Measurements from ENCODE around the gene BCL2L15.
A peak's percentile ranks its signal among the peaks of the same experiment; 100 is the strongest.

Gene BCL2L15

DNA sequence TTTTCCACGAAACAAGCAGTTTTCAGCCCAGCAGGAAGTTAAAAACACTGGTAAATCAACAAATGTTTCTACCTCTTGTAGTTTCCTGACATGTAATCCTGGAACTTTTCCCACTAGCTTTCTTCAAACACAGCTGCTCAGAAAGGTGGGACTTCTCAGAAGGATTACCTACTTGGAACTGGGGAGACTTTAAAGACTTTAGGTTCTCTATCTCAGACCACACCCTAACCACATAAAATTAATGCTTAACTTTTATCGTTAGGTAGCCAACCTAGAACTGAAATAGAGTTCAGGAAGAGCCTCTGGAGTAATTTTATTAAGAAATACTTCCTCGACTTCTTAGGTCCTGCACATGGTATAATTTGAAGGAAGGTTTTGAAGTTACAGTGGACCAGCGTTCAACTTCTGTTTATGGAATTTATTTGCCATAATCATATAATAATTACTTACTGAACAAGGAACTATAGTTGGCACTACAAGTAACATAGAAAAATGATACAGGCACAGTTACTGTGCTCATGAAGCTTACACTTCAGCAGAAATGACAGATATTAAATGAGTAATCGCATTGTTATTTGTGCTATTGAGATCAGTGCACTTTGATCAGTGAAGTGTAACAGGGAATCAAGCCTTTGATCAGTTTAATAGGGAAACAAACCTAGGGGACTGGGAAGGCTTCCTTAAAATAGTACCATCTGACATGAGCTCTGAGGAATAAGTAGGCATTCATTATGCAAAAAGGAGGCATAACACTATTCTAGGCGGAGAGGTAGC is at the start of gene BCL2L15:
BCL2L15 (minus strand) TSS at position 180 of the 774 bp plus-strand sequence. CDS start 206 bp downstream, outside the sequence.
- Mint-ChIP-seq H3K9me3 (no peaks in the 10 kb centered on the region), H3K4me3 (peak within 1 kb of the TSS in 1 of 2 donors; percentile 5), H3K4me1 (peaks cover 16% of the 10 kb centered on the region), H3K27me3 (no peaks in the 10 kb centered on the region), H3K27ac (no peak within 1 kb of the TSS)
- ATAC-seq (no peak), DNase-seq (no peak)

DNA sequence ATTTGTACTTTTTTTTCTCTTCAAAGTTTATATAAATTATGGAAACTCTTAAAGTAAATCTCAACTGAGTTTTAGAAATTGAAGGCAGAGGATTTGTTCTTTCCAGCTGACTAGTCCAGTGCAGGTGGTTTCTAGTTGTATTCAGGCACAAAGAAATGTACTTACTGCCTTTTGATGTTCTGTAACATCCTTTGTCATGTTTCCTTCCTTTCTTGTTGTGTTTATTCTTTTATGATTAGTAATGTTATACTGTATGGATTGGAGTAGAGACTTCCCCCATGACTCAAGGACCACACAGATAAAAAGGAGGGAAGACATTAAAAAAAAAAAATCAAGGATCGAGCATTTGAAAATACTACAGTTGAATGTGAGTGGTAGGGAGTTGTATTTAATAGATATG is 49.8 kb upstream of the BCL2L15 start:
- no peaks in the 10 kb centered on the region for H3K9me3 Mint-ChIP-seq
- H3K27me3 Mint-ChIP-seq = no peaks in the 10 kb centered on the region
- H3K27ac Mint-ChIP-seq = peak overlapping the region; percentile 3 to 82
- H3K4me1 Mint-ChIP-seq = peaks cover 90% of the 10 kb centered on the region
- H3K4me3 Mint-ChIP-seq = peak overlapping the region; percentile 41
- DNase-seq (no peak), ATAC-seq (no peak)

DNA sequence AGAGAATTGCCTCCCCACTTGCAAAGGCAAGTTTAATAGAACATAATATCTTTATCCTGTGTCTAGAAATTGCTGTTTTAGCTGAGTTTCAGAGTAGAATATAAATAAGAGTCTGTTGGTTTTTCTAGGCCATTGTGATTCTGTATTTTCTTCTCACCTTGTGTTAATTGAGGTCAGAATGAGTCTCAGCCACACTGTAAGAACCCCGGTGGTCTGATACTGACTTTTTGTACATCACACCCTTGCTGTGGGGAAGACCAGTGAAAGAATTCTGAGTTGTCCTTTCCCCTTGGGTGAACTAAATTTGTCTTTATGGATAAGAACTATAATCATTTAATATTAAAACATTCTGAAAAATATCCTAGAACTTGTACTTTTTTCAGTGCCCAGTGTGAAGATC is 48.6 kb upstream of the BCL2L15 start:
- Mint-ChIP-seq H3K27me3 (no peaks in the 10 kb centered on the region), H3K4me1 (peaks cover 94% of the 10 kb centered on the region), H3K27ac (peak overlapping the region in 1 of 2 donors; percentile 7), H3K4me3 (peak overlapping the region; percentile 22 to 64), H3K9me3 (no peaks in the 10 kb centered on the region)
- ATAC-seq = peak; percentile 53
- peak in 1 of 2 donors; percentile 26 for DNase-seq

GRCh38 chr1:113935176-113935575 is 47.8 kb upstream of the BCL2L15 start:
- Mint-ChIP-seq H3K4me1 (peaks cover 90% of the 10 kb centered on the region), H3K27me3 (no peaks in the 10 kb centered on the region), H3K27ac (no peak overlapping the region), H3K4me3 (no peak overlapping the region), H3K9me3 (no peaks in the 10 kb centered on the region)
- DNase-seq = no peak
- ATAC-seq = no peak

GRCh38 chr1:113934511-113935055 is 47.2 kb upstream of the BCL2L15 start:
- DNase-seq (no peak), ATAC-seq (no peak)
- Mint-ChIP-seq H3K4me3 (peak overlapping the region; percentile 11 to 91), H3K27ac (no peak overlapping the region), H3K27me3 (no peaks in the 10 kb centered on the region), H3K4me1 (peaks cover 84% of the 10 kb centered on the region), H3K9me3 (no peaks in the 10 kb centered on the region)

DNA sequence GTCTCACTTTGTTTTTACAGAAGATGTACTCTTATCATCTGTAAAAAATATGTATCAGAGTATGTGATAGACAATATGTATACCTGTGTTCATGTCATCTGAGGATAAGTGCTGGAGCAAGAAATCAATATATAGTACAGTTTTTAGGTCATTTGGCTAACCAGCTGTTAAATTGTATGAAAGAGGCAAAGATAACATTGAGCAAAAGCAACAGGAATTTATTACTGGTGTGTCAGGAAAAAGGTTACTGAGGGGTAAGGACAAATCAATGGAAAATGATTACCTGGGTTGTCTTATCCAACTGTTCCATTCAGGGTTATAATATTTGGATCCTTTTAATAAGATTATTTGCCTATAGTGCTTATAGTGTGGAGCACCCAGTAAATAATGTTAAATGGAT is 46.6 kb upstream of the BCL2L15 start:
- peaks cover 78% of the 10 kb centered on the region for H3K4me1 Mint-ChIP-seq
- H3K27me3 Mint-ChIP-seq = no peaks in the 10 kb centered on the region
- H3K9me3 Mint-ChIP-seq = no peaks in the 10 kb centered on the region
- ATAC-seq (no peak), DNase-seq (no peak)
- H3K27ac Mint-ChIP-seq = peak overlapping the region in 1 of 2 donors; percentile 48
- H3K4me3 Mint-ChIP-seq = peak overlapping the region; percentile 91 to 95

DNA sequence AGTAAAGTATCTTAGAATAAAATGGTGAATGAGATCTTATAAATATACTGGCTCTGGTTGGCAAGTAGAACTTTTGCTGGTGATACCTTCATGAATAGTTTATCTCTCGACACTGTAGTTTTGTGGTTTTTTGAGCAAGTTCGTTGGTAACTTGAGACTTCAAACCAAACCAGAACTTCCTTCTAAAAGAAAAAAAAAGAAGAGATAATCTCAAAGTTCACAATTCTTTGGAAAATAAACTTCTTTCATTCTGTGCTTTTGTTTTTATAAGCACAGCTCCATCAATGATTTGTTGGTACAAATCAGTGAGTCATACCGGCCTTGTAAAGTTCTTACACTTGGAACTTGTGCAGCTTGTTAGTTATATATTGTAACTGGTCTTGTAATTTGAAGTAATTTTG is 44.1 kb upstream of the BCL2L15 start:
- H3K9me3 Mint-ChIP-seq = no peaks in the 10 kb centered on the region
- peak overlapping the region; percentile 99 for H3K27ac Mint-ChIP-seq
- no peaks in the 10 kb centered on the region for H3K27me3 Mint-ChIP-seq
- no peak for DNase-seq
- ATAC-seq = no peak
- peaks cover 65% of the 10 kb centered on the region for H3K4me1 Mint-ChIP-seq
- peak overlapping the region; percentile 91 to 95 for H3K4me3 Mint-ChIP-seq

- ATAC-seq (peak; percentile 76), DNase-seq (peak in 1 of 2 donors; percentile 87)
- Mint-ChIP-seq H3K4me3 (peak overlapping the region; percentile 91 to 95), H3K27me3 (no peaks in the 10 kb centered on the region), H3K27ac (peak overlapping the region; percentile 99), H3K9me3 (no peaks in the 10 kb centered on the region), H3K4me1 (peaks cover 56% of the 10 kb centered on the region)
These were observed 43.2 kb upstream of the BCL2L15 start for GRCh38 chr1:113930499-113931161.

GRCh38 chr1:113929750-113930498 is 42.5 kb upstream of the BCL2L15 start:
- DNase-seq (peak; percentile 83 to 88), ATAC-seq (peak; percentile 71)
- H3K27me3 Mint-ChIP-seq = no peaks in the 10 kb centered on the region
- H3K4me1 Mint-ChIP-seq = peaks cover 52% of the 10 kb centered on the region
- H3K9me3 Mint-ChIP-seq = no peaks in the 10 kb centered on the region
- H3K4me3 Mint-ChIP-seq = peak overlapping the region; percentile 91 to 95
- H3K27ac Mint-ChIP-seq = peak overlapping the region; percentile 99

- peak within 1 kb of the TSS; percentile 97 to 98 for H3K4me3 Mint-ChIP-seq
- H3K27me3 Mint-ChIP-seq = no peaks in the 10 kb centered on the region
- H3K9me3 Mint-ChIP-seq = no peaks in the 10 kb centered on the region
- DNase-seq = peak; percentile 93 to 94
- ATAC-seq = peak; percentile 67
- peaks cover 48% of the 10 kb centered on the region for H3K4me1 Mint-ChIP-seq
- peak within 1 kb of the TSS; percentile 100 for H3K27ac Mint-ChIP-seq
These were observed 41.8 kb upstream of the BCL2L15 start, which contains the start of gene HIPK1 for GRCh38 chr1:113928941-113929749. Gene HIPK1 (plus strand): TSS chr1:113929324.

- ATAC-seq (no peak), DNase-seq (no peak)
- H3K4me3 Mint-ChIP-seq = peak overlapping the region; percentile 97 to 98
- H3K27me3 Mint-ChIP-seq = no peaks in the 10 kb centered on the region
- no peaks in the 10 kb centered on the region for H3K9me3 Mint-ChIP-seq
- peak overlapping the region; percentile 100 for H3K27ac Mint-ChIP-seq
- H3K4me1 Mint-ChIP-seq = peaks cover 40% of the 10 kb centered on the region
These were observed 41.0 kb upstream of the BCL2L15 start for GRCh38 chr1:113928187-113928930.

DNA sequence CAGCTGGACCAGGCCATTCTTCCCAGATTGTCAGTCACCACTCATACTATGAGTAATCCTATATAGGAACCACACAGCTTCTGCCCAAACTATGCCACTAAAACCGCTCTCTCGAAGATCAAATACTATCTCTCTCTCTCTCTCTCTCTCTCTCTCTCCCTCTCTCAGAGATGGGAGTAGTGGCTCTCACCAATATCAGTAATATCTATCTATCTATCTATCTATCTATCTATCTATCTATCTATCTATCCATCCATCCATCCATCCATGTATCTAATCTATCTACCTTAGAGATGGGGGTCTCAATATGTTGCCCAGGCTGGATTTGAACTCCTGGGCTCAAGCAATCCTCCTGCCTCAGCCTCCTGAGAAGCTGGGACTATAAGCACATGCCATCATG is 37.1 kb upstream of the BCL2L15 start:
- ATAC-seq (no peak), DNase-seq (no peak)
- no peak overlapping the region for H3K4me3 Mint-ChIP-seq
- H3K9me3 Mint-ChIP-seq = no peaks in the 10 kb centered on the region
- no peak overlapping the region for H3K27ac Mint-ChIP-seq
- H3K27me3 Mint-ChIP-seq = no peaks in the 10 kb centered on the region
- H3K4me1 Mint-ChIP-seq = peaks cover 12% of the 10 kb centered on the region

GRCh38 chr1:113922957-113923356 is 35.6 kb upstream of the BCL2L15 start:
- peak overlapping the region in 1 of 2 donors; percentile 83 for H3K27ac Mint-ChIP-seq

DNA sequence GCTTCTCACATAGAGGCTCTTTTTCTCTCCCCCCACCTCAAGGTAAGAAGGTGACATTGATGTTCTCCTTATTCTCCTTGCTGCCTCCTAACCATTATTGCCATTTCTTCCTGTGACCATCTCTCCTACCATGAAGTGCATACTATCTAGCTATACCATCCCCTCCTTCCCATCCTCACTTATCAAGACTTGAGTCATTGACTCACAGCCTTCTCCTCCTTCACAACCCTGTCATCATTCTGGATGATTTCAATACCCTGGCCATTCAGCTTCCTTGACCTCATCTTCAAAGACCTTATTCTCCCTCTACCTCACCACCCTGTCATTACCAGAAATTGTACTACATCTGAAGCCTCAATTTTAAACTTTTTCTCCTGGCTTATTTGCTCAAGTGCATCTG is 30.9 kb upstream of the BCL2L15 start:
- peak overlapping the region in 1 of 2 donors; percentile 33 for H3K27ac Mint-ChIP-seq
- H3K9me3 Mint-ChIP-seq = no peaks in the 10 kb centered on the region
- H3K27me3 Mint-ChIP-seq = no peaks in the 10 kb centered on the region
- ATAC-seq (no peak), DNase-seq (no peak)
- H3K4me1 Mint-ChIP-seq = peaks cover under 1% of the 10 kb centered on the region
- no peak overlapping the region for H3K4me3 Mint-ChIP-seq

More at GRCh38 chr1:113922957-113923356, 35.6 kb upstream of the BCL2L15 start:
- ATAC-seq (no peak), DNase-seq (no peak)
- Mint-ChIP-seq H3K9me3 (no peaks in the 10 kb centered on the region), H3K4me1 (peaks cover 5% of the 10 kb centered on the region), H3K27me3 (no peaks in the 10 kb centered on the region), H3K4me3 (no peak overlapping the region)

All from stimulated activated naive CD8-positive, alpha-beta T cell treated with anti-CD3 and anti-CD28 coated beads, Interleukin-15, amount 100 ng/mL, for 72 hours (primary cell).